Adipose tissue (tissue), 3 donors: Measurements from ENCODE around the gene DYNC2H1. TPM values are rescaled to one million over a fixed set of nuclear protein-coding genes. Genes with fewer than 3 reads are reported as not detected.

Experiments
- H3K27ac ChIP-seq: one replicate; pipeline ENCODE4 v1.5.1; 2013; ENCODE audit warnings: low read depth, low read length
- WGBS, 3 donors: extraction: QIAGEN DNeasy Blood & Tissue Kit; methylation state at CpG; one replicate each; pipeline ENCODE4 v1.1.7; 2013; 5-methylcytosine and 5-hydroxymethylcytosine counted together
- polyA plus RNA-seq, 3 donors: library from polyadenylated mRNA; stranded (reverse); fragments of 200-250 nt; gene quantifications; one replicate each; pipeline ENCODE4 v1.2.3, GENCODE V29; 2013
- donor health status: healthy with polysubstance abuse.
- donor health status: Bipolar disorder and iron deficiency.
- donor health status: healthy.

The DYNC2H1 gene
- polyA plus RNA-seq, 3 donors: 5.7 to 12.7 (median 8.1) TPM

DNA sequence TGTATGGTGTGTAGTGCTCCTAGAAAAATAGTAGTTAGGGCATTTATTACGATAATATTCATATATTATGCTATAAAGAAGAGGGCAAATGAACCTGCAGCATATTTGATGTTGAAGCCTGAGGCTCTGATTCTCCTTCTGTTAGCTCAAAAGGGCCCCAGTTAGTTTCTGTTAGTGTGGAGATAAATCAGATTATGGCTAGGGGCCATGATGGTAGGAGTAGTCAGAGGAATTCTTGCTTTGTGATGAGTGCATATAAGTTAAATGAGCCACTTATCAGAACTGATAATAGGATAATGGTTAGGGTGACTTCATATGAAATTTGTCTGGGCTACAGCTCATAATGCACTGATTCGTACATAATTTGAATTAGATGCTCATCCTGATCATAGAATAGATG lies 298.4 kb downstream of the DYNC2H1 start:
- WGBS, 3 donors: 88 to 91% (median 88%) methylated on average over 2 of the region's 2 CpGs
- H3K27ac ChIP-seq: no peak overlapping the region

DNA sequence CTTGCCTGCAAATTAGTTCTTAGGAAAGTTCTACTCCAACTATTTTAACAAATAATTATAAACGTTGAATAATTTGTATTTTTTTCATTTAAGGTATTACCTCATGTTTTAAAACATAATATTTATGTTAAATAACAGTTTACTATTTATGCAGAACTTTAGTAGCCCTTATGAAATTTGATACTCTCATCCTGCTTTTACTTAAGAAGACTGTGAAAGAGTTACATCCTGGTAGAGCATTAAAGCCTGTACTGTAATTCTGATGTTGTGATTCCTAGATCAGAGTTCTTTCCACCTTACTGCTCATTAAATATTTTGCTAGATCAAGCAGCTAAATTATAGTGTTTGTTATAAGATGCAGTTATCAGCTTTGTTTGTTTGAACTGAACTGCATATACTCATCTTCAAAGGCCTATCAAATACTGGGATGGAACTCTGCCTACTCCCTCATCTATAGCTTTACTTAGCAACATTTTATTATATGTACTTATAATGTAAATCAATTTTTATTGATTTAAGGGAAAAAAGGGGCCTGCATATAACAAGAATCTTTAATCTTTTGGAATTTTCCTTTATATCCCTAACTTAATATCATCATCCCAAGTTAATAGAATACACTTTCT lies 304.2 kb downstream of the DYNC2H1 start:
- 73 to 83% (median 73%) methylated on average over 1 of the region's 1 CpG for WGBS, 3 donors
- no peak overlapping the region for H3K27ac ChIP-seq

DNA sequence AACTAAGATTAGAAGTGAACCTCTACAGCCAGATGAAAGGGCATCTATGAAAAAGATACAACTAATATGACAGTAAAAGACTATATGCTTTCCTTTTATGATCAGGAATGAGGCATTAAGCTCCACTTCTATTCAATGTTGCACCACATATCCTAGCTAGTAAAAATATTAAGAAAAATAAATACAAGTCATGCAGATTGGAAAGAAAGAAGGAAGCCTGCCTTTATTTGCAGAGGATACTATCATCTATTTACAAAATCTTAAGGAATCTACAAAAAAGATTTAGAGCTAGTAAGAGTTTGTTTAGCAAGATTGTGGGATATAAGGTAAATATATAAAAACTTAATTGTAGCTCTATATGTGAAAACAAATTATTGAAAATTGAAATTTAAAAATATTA lies 308.8 kb downstream of the DYNC2H1 start:
- H3K27ac ChIP-seq: no peak overlapping the region

DNA sequence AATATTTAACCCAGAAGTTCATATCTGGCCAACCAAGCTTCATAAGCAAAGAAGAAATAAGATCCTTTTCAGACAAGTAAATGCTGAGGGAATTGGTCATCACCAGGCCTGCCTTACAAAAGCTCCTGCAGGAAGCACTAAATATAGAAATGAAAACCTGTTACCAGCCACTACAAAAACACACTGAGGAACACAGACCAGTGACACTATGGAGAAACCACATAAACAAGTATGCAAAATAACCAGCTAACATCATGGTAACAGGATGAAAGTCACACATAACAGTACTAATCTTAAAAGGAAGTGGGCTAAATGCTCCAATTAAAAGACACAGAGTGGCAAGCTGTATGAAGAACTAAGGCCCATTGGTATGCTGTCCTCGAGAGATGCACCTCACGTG lies 311.4 kb downstream of the DYNC2H1 start:
- 91 to 98% (median 95%) methylated on average over 2 of the region's 2 CpGs for WGBS, 3 donors
- H3K27ac ChIP-seq: no peak overlapping the region

DNA sequence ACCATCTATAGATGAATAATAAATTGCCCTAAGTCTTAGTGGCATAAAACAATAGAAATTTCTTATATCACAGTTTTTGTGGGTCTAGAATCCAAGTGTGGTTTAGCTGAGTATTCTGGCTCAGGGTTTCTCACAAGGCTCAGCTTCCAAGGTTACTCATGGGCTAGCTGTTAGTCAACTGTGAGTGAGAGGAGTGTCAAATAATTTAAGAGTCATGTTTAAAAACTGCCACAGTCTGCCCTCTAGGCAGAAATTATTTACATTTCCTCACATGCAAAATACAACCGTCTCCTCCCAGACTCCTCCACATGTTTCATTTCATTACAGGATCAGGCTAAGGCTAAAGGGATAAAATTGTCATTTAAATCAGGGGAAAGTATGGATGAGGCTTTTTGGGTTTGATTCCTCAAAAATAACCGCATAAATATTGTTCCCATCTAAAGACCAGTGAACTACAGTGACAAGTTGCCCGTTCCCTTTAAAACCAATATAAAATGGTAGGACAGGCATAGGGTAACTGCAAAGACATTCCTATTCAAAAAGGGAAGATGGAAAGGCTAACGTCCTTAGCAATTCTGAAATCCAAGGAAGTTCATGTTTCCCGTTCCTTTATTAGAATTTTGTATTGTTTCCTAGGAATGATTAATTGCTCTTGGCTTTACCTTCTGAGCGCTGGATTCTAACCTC lies 324.3 kb downstream of the DYNC2H1 start:
- 51 to 73% (median 57%) methylated on average over 6 of the region's 6 CpGs for WGBS, 3 donors
- H3K27ac ChIP-seq: no peak overlapping the region

DNA sequence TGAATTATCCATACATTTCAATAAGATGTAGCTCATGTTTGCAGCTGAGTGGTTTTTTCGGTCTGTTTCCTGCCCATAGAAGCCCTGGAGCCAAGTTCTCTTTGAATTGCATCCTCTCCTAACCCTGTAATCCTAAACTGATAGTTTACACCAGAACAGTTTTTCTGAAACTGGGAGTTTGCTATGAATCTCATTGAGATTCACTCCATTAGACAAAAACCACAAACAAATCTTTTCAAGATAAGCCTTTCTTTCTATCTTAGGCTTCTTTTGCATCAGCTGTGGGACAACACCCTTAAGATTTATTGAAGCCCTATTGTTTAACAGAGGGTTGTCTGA lies 324.8 kb downstream of the DYNC2H1 start:
- WGBS, 3 donors: 0 to 76% (median 0%) methylated on average over 1 of the region's 1 CpG
- no peak overlapping the region for H3K27ac ChIP-seq

DNA sequence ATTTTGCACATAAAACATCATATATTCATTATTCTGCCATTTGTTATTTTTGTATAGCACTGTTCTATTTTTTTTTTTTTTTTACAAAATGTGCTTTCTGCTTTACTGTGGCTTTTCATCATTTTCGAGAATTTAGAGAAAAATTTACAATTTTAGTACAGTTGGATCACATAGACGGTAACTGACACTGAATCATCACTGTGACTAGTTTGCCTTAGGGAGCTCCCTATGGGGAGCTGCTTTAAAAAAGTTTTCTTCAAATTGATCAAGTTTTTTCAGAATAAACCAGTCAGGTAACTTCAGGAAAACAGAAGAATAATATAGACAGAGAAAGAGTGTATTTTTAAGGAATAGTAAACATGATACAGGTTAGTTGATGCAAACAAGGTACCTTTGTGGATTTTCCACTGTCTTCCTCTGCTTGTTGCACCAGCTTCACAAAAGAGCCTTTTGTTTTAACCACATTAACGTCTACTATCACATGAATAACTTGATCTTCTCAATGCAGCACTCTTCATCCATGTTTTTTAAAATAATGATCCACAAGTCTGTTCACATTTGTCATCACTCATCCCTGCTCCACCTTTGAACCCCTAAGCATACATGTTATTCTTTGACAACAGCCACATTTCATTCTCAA lies 327.0 kb downstream of the DYNC2H1 start:
- WGBS, 3 donors: 84 to 88% (median 87%) methylated on average over 3 of the region's 3 CpGs

DNA sequence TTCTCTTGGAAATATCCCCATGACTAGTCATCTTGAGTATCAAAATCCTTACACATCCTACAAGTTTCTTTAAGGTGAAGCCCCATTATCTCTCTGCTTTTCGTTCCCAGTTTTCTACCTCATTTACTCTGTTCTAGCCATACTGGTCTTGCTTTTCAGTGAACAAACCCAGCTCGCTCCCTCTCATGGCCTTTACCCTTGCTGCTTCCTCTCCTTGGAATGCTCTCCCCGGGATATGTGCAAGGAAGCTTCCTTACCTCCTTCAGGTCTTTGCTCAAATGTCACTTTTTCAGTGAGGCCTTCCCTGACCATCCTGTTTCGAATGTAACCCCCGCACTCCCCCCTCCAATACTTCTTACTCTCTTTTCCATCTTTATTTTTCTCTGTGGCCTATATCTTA lies 331.8 kb downstream of the DYNC2H1 start:
- WGBS, 3 donors: 80 to 89% (median 87%) methylated on average over 5 of the region's 5 CpGs
- no peak overlapping the region for H3K27ac ChIP-seq

More for the DNA sequence above, 327.0 kb downstream of the DYNC2H1 start:
- no peak overlapping the region for H3K27ac ChIP-seq

DNA sequence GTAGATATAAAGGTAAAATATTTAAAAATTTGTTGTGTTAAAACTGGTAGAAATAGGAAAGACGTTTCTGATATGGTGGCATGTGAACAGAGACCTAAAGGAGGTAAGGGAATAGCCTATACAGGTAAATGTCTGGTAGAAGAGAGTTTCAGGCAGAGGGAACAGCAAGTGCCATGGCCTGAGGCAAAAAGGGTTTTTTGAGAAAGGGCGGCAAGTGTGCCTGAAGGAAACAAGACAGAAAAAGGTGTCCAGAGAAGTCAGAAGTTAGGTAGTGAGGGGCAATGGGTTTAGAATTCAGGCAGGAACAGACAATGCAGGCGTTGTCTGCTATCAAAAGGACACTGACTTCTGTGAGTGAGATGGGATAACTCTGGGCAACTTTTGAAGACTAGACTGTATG lies 339.7 kb downstream of the DYNC2H1 start:
- no peak overlapping the region for H3K27ac ChIP-seq
- WGBS, 3 donors: 57 to 80% (median 68%) methylated on average over 3 of the region's 3 CpGs

DNA sequence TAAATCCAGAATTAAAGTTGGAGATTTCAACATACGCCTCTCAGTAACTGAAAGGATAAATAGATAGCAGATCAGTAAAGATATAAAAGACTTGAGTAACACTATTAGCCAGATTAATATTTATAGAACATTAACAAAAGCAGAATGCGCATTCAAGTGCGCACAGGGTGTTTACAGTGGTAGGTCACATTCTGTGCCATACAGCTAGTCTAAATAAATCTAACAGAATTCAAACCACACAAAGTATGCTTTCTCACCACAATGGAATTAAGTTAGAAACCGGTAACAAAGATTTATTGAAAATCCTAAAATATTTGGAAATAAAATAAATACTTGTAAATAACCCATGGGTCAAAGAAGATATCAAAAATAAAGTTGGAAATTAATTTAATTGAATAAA lies 341.0 kb downstream of the DYNC2H1 start:
- WGBS, 3 donors: 47 to 95% (median 72%) methylated on average over 4 of the region's 4 CpGs
- H3K27ac ChIP-seq: no peak overlapping the region

DNA sequence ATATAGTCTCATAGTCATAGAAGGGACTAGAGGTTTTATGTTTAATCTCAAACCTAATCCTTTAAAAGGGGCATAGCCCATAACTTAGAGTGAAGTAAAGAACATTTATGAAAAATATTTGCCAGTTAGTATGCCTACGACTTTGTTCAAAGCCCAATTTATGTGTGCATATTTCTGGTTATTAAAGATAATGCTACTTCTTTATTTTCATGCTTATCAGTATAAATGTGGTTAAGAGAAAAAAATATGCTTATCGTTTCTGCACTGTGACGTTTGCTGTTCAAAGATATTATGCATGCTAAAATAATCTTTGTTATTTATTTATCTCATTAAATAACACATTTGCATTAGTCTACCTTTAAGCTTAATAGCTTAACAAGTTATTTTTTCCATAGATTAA lies 343.9 kb downstream of the DYNC2H1 start:
- 62 to 70% (median 69%) methylated on average over 3 of the region's 3 CpGs for WGBS, 3 donors
- H3K27ac ChIP-seq: no peak overlapping the region

DNA sequence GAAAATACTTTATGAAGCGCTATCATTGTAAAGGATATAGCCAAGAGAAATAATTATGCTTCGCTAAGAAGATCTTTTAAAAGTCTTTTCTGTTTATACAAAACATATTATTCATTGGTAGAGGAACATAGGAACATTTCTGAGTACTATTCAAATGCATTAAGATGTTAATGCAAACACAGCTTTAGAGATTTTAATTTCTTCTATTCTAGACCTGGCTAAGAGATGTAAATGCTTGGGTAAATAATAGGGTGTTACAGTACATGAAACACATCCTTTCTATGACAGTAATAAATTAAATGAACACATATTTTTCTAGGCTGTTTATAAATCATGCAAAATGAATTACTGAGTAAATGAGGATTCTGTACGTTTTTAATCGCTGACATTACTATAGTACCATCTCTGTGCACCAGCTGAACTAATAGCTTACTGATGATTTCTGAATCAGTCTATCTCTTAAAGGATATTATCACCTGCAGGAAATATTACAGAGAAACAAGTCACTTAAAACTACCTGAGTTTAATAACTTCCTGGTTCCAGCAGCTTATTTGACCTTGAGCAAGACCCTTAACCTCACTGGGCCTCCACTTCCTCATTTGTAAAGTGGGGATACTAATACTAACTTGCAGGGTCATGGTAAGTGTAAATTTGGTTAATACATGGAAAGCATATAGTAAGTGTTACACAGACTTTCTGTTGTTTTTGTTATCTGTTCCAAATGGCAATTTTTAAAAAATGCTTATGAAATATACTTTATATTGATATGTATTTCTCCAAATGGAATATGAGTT lies 344.9 kb downstream of the DYNC2H1 start:
- H3K27ac ChIP-seq: no peak overlapping the region
- 78 to 87% (median 87%) methylated on average over 4 of the region's 4 CpGs for WGBS, 3 donors

DNA sequence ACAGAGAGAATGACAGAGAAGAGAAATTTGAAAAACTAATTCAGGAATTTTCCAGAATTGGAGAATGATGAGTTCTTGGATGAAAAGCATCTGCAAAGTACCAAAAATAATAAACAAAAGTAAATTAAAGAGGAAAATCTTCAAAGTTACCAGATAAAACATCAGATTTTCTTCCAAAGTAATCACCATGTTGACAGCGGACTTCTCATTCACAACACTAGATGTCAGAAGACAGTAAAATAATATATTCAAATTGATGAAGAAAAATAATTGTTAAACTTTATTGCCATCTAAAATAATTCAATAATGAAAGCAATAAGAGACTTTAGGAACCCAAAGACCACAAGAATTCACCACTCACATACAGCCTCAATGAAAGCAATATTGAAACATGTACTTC lies 355.2 kb downstream of the DYNC2H1 start:
- no peak overlapping the region for H3K27ac ChIP-seq
- WGBS, 3 donors: 96 to 100% (median 97%) methylated on average over 1 of the region's 1 CpG

DNA sequence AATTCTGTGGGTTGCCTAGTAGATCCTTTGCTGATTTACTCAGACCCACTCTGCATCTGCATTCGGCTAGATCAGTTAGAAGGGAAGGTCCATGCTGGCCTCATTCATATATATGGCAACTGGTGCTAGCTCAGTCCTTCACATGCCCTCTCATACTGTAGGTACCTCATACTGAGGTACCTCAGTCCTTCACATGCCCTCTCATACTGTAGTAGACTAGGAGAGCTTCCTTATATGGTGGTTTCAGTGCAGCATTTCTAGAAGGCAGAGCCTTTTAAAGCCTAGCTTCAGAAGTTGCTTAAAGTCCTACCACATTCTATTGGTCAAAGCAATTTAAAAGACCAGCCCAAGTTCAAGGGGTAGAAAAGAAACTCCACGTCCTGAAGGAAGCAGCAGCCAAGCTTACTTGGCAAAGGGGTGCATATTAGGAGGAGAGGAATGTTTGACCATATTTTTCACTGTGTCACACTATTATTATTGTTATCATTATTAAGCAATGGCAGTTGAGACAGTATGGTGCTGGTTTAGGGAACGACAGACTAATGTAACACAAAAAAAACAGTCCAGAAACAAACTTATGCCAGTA lies 356.4 kb downstream of the DYNC2H1 start:
- H3K27ac ChIP-seq: no peak overlapping the region
- WGBS, 3 donors: 72 to 78% (median 76%) methylated on average over 3 of the region's 3 CpGs

DNA sequence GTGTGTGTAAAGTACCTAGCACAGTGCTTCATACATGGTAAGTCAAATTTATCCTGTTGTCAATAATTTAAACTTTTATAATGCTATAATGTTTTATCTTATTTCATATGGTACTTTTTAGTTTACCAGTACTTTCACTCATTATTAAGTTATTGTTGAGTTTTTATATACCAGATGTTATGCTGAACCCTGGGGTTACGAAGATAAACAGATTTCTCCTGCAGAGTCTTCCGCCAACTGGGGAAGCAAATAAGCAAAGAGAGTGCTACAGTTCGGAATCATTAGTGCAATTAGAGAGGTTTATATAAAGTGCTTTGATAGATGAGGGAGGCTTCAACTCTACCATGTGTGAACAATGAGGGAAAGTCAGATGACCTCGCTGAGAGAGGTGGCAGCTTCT lies 362.3 kb downstream of the DYNC2H1 start:
- no peak overlapping the region for H3K27ac ChIP-seq
- 90 to 95% (median 90%) methylated on average over 4 of the region's 4 CpGs for WGBS, 3 donors

DNA sequence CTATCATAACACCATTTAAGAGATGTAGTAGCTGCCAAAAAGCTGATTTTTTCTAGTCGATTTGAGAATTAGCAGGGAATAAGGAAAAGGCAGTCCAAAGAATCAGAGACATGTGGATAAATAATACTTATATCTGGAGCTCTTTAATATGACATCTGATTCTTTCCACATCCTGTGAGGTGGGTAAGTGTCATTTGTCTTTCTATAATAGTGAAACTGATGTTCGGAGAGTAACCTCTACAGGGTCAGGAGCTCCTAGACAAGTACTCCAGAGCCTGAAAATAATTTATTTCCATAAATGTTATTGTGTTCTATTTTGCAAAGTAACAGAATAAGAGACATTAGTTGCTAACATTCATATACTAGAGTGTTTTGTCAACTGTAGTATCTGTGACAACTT lies 367.6 kb downstream of the DYNC2H1 start:
- 75 to 90% (median 75%) methylated on average over 2 of the region's 2 CpGs for WGBS, 3 donors
- no peak overlapping the region for H3K27ac ChIP-seq

DNA sequence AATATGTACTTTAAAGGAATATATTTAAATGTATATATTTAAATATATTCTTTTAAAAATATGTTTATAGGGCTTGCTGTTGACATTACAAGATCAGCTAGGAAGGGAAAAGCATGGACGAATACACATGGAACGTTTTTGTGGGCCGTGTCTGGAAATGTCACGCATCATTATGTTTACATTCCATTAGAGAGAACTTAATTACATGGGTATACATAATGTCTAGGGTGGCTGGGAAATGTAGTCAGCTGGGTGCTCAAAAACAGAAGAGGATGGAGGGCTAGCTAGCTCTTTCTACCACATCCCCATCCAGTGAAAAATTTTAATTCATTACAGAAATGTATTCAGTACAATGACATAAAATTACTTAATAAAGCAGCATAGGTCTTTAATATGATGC lies 371.2 kb downstream of the DYNC2H1 start:
- 75 to 85% (median 78%) methylated on average over 4 of the region's 4 CpGs for WGBS, 3 donors
- no peak overlapping the region for H3K27ac ChIP-seq

DNA sequence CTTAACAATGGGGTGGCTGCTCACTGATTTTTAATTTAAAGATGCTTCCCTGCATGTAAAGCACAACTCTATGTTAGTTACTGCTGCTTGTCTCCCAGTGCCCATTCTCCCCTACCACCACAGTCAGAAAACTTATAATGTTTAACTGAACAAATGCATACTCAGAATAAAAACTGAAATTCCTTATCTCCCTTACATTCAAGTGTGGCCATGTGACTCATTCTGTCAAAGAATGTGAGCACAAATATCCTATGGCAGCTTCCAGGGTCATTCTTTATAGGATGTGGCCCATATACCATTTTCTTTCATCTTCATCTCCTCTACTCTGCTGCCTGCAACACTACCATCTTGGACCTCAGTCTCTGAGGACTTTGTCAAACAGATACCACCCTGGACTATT lies 374.8 kb downstream of the DYNC2H1 start:
- H3K27ac ChIP-seq: no peak overlapping the region

DNA sequence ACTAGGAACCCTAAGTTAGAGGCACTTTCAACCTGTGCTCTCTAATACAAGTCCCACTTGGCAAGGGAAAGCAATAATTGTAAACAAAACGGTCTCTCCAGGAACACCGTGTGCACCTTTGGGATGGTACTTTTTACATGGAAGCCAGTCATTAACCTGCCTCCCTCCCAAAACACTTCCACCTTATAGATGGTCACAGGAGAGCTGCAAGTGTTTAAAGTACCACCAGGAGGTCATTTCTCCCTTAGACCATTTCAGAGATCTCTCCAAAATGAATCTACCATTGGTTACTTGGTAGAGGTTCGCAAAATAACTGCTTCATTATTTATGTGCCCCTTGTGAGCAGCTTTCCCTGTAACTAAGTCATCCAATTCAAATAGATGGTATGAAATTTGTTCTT lies 375.3 kb downstream of the DYNC2H1 start:
- 89 to 95% (median 91%) methylated on average over 3 of the region's 3 CpGs for WGBS, 3 donors
- no peak overlapping the region for H3K27ac ChIP-seq
